Natural killer cell (primary cell): ENCODE measurements around the gene LETM1. TPM values are rescaled to one million over a fixed set of nuclear protein-coding genes. Genes with fewer than 3 reads are reported as not detected.

ENCODE experiments used
- ATAC-seq, 3 donors: fragments of 150-1000 bp in 2 of 3; fragments of 200-7000 bp in 1 of 3; cut with Tn5 transposase; 1 replicate in 1 of 3; 2 replicates in 2 of 3; pipeline ENCODE4 v1.10.0; 2021; ENCODE audit warnings: mild to moderate bottlenecking in 2 of 3, moderate library complexity in 2 of 3
- DNase-seq, 2 donors: peaks; one replicate each; pipeline versions ENCODE4 v3.0.0 to v3.0.0-alpha.2; 2013 to 2021; ENCODE audit warnings: mixed read lengths in 1 of 2
- H3K27ac ChIP-seq: one replicate; pipeline ENCODE4 v1.5.1; 2013; ENCODE audit warnings: mild to moderate bottlenecking, low read length
- H3K27me3 ChIP-seq: one replicate; pipeline ENCODE4 v1.6.1; 2013; ENCODE audit warnings: low read length; ENCODE audit not compliant: control insufficient read depth, insufficient read depth
- H3K36me3 ChIP-seq: one replicate; pipeline ENCODE4 v1.6.1; 2013; ENCODE audit warnings: low read length; ENCODE audit not compliant: control insufficient read depth, insufficient read depth
- H3K4me1 ChIP-seq: one replicate; pipeline ENCODE4 v1.6.1; 2013; ENCODE audit warnings: low read length; ENCODE audit not compliant: control insufficient read depth, insufficient read depth
- H3K4me3 ChIP-seq: one replicate; pipeline ENCODE4 v1.5.1; 2013; ENCODE audit warnings: low read length
- H3K9me3 ChIP-seq: one replicate; pipeline ENCODE4 v1.6.1; 2013; ENCODE audit warnings: low read length; ENCODE audit not compliant: control insufficient read depth, insufficient read depth
- H3K27ac Mint-ChIP-seq, 2 donors: one replicate each; pipeline ENCODE4 v1.8.0; 2022; ENCODE audit warnings: mild to moderate bottlenecking in 2 of 2, mixed read lengths in 2 of 2, moderate library complexity in 1 of 2
- H3K27me3 Mint-ChIP-seq, 2 donors: one replicate each; pipeline ENCODE4 v1.8.0; 2022; ENCODE audit warnings: low read depth in 2 of 2, mixed read lengths in 2 of 2
- H3K36me3 Mint-ChIP-seq: one replicate; pipeline ENCODE4 v1.8.0; 2022; ENCODE audit warnings: mixed read lengths
- H3K4me1 Mint-ChIP-seq, 2 donors: one replicate each; pipeline ENCODE4 v1.8.0; 2022; ENCODE audit warnings: mixed read lengths in 2 of 2
- H3K4me3 Mint-ChIP-seq: one replicate; pipeline ENCODE4 v1.8.0; 2022; ENCODE audit warnings: mild to moderate bottlenecking, moderate library complexity, mixed read lengths
- H3K9me3 Mint-ChIP-seq, 2 donors: one replicate each; pipeline ENCODE4 v1.8.0; 2022; ENCODE audit warnings: mixed read lengths in 2 of 2
- WGBS: methylation state at CpG from one replicate; pipeline ENCODE4 v1.1.7; 2013; ENCODE audit warnings: missing lambda C conversion rate; ENCODE audit not compliant: insufficient coverage; 5-methylcytosine and 5-hydroxymethylcytosine counted together
- intact Hi-C: fragments of 100-400 bp; cut with micrococcal nuclease; formaldehyde crosslinking; loops from one replicate; pipeline ENCODE4 v1.14.2; 2022
- total RNA-seq, 4 donors: library from RNA; stranded (reverse); fragments of 120-200 nt in 1 of 4; gene quantifications; one replicate each; pipeline versions ENCODE4 v1.2.3 to v1.2.4, GENCODE V29; 2013 to 2022
- TF ChIP-seq, protein P1 (sequence below): fragments of 200-600 bp; IDR thresholded peaks from one replicate; pipeline ENCODE4 v1.8.0; 2022; ENCODE audit warnings: antibody characterized with exemption

The LETM1 gene
- total RNA-seq, 3 donors from 2014 or later (not counting 1 experiment from before 2014, with no cell fraction given), result 40.4 to 56.5 (median 55.7) TPM

GRCh38 chr4:1770791-1771231 lies 85.1 kb downstream of the LETM1 start:
- no peak for ATAC-seq
- no peaks in the 10 kb centered on the region for H3K9me3 Mint-ChIP-seq
- H3K4me1 ChIP-seq, result peaks cover 5% of the 10 kb centered on the region
- peaks cover 12% of the 10 kb centered on the region for H3K27me3 ChIP-seq
- no peaks in the 10 kb centered on the region for H3K36me3 ChIP-seq
- no peak for DNase-seq
- TF ChIP-seq, protein P1, sequence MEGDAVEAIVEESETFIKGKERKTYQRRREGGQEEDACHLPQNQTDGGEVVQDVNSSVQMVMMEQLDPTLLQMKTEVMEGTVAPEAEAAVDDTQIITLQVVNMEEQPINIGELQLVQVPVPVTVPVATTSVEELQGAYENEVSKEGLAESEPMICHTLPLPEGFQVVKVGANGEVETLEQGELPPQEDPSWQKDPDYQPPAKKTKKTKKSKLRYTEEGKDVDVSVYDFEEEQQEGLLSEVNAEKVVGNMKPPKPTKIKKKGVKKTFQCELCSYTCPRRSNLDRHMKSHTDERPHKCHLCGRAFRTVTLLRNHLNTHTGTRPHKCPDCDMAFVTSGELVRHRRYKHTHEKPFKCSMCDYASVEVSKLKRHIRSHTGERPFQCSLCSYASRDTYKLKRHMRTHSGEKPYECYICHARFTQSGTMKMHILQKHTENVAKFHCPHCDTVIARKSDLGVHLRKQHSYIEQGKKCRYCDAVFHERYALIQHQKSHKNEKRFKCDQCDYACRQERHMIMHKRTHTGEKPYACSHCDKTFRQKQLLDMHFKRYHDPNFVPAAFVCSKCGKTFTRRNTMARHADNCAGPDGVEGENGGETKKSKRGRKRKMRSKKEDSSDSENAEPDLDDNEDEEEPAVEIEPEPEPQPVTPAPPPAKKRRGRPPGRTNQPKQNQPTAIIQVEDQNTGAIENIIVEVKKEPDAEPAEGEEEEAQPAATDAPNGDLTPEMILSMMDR, result no peak
- peaks cover 7 to 8% of the 10 kb centered on the region in 2 donors for H3K27me3 Mint-ChIP-seq
- H3K36me3 Mint-ChIP-seq, result no peaks in the 10 kb centered on the region
- no peak overlapping the region for H3K4me3 Mint-ChIP-seq
- H3K9me3 ChIP-seq, result no peaks in the 10 kb centered on the region
- H3K4me1 Mint-ChIP-seq, result peaks cover 0 to 9% of the 10 kb centered on the region in 2 donors
- H3K27ac Mint-ChIP-seq, result no peak overlapping the region
- intact Hi-C loops, result no loop called here
- 75% methylated on average over 11 of the region's 11 CpGs for WGBS
- H3K27ac ChIP-seq, result no peak overlapping the region
- no peak overlapping the region for H3K4me3 ChIP-seq

GRCh38 chr4:1770245-1770644 lies 85.7 kb downstream of the LETM1 start:
- no peaks in the 10 kb centered on the region for H3K36me3 ChIP-seq
- H3K9me3 Mint-ChIP-seq, result no peaks in the 10 kb centered on the region
- H3K27ac ChIP-seq, result no peak overlapping the region
- no peak for DNase-seq
- WGBS, result 71% methylated on average over 32 of the region's 33 CpGs
- H3K9me3 ChIP-seq, result no peaks in the 10 kb centered on the region
- H3K4me3 Mint-ChIP-seq, result no peak overlapping the region
- peaks cover 7 to 13% of the 10 kb centered on the region in 2 donors for H3K27me3 Mint-ChIP-seq
- H3K4me3 ChIP-seq, result no peak overlapping the region
- H3K4me1 ChIP-seq, result peaks cover 5% of the 10 kb centered on the region
- no peak overlapping the region for H3K27ac Mint-ChIP-seq
- TF ChIP-seq, protein P1, result no peak
- no peaks in the 10 kb centered on the region for H3K36me3 Mint-ChIP-seq
- intact Hi-C loops, result no loop called here
- ATAC-seq, result no peak
- peaks cover 12% of the 10 kb centered on the region for H3K27me3 ChIP-seq
- H3K4me1 Mint-ChIP-seq, result peaks cover 0 to 9% of the 10 kb centered on the region in 2 donors

GRCh38 chr4:1769692-1770091 lies 86.3 kb downstream of the LETM1 start:
- intact Hi-C loops, result no loop called here
- Histone ChIP-seq H3K9me3 (no peaks in the 10 kb centered on the region), H3K36me3 (no peaks in the 10 kb centered on the region), H3K4me1 (peaks cover 5% of the 10 kb centered on the region), H3K27me3 (peaks cover 12% of the 10 kb centered on the region), H3K27ac (no peak overlapping the region), H3K4me3 (no peak overlapping the region)
- Mint-ChIP-seq H3K27ac (no peak overlapping the region), H3K27me3 (peaks cover 7 to 18% of the 10 kb centered on the region in 2 donors), H3K4me3 (no peak overlapping the region), H3K36me3 (no peaks in the 10 kb centered on the region), H3K9me3 (no peaks in the 10 kb centered on the region), H3K4me1 (peaks cover 0 to 9% of the 10 kb centered on the region in 2 donors)
- TF ChIP-seq, protein P1, result no peak
- no peak for DNase-seq
- WGBS, result 82% methylated on average over 6 of the region's 6 CpGs
- no peak for ATAC-seq

DNA sequence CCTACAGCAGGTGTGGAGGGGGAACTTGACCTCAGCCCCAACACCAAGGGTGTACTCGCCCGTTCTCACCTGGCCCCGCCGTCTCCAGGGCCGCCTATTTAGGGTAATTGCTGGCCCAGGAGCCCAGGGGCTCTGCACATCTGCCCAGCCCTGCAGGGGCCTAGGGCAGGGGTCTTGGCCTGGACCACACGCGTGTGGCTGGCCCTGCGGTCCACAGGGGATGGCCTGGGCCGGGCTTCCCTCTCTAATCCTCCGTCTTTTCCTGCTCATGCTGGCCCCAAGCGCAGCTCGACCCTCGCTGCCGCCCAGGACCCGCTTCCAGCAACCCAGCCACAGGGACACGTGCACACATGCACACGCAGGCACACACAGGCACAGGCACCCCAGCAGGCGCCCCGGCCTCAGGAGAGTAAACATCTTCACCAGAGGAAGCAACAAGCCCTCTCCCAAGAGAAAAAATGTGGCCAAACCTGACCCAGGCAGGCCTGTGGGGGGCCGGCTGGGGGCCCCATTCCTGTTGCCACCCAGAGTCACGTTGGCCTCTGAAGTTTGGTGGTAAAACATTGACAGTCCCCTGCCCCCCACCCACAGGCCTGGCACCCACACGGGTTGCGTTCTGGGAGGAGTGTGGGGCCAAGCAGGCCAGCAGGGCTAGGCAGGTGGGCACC lies 87.5 kb downstream of the LETM1 start:
- DNase-seq (no peak), ATAC-seq (no peak)
- no peaks in the 10 kb centered on the region for H3K9me3 Mint-ChIP-seq
- no peaks in the 10 kb centered on the region for H3K36me3 Mint-ChIP-seq
- intact Hi-C loops, result no loop called here
- H3K4me1 Mint-ChIP-seq, result peaks cover 0 to 9% of the 10 kb centered on the region in 2 donors
- Histone ChIP-seq H3K4me3 (no peak overlapping the region), H3K36me3 (no peaks in the 10 kb centered on the region), H3K27ac (no peak overlapping the region), H3K27me3 (peaks cover 16% of the 10 kb centered on the region), H3K4me1 (peaks cover 5% of the 10 kb centered on the region), H3K9me3 (no peaks in the 10 kb centered on the region)
- H3K27ac Mint-ChIP-seq, result no peak overlapping the region
- 50% methylated on average over 23 of the region's 23 CpGs for WGBS
- H3K27me3 Mint-ChIP-seq, result peaks cover 7 to 21% of the 10 kb centered on the region in 2 donors
- TF ChIP-seq, protein P1, result no peak
- H3K4me3 Mint-ChIP-seq, result peak overlapping the region; percentile 64
